ENCODE measurements around the gene COL4A2. TPM values are rescaled to one million over a fixed set of nuclear protein-coding genes. Genes with fewer than 3 reads are reported as not detected.
A peak's percentile ranks its signal among the peaks of the same experiment; 100 is the strongest.

COL4A2 gene
- total and polyA plus RNA-seq, 11 donors = 92.4 to 377 (median 166) TPM

- ATAC-seq (peak; percentile 27 to 81 (median 66)), DNase-seq (no peak)
- Histone ChIP-seq H3K4me1 (peaks cover 0 to 11% (median 1%) of the 10 kb centered on the region in 12 donors), H3K27me3 (no peaks in the 10 kb centered on the region), H3K4me3 (no peak overlapping the region), H3K27ac (peak overlapping the region in 2 of 12 donors; percentile 33 to 73), H3K9me3 (no peaks in the 10 kb centered on the region), H3K36me3 (peaks cover 0 to 100% (median 72%) of the 10 kb centered on the region in 9 donors)
- 58 to 70% (median 64%) methylated on average over 7 of the region's 7 CpGs for WGBS, 4 donors
- TF ChIP-seq CTCF (IDR thresholded peaks at IDR 0.05) (peak in 9 of 12 donors; percentile 8 to 56 (median 39)), POLR2A (IDR thresholded peaks at IDR 0.05) (no peak)
- intact Hi-C loops (cut with DNase I) = loop anchor here in 4 of 10 donors (5.0 to 10.0 kb wide), 2 partner anchors 219 to 222 kb away; no protein-coding TSS in a partner anchor
These were observed 137.2 kb downstream of the COL4A2 start for GRCh38 chr13:110444226-110444653.

GRCh38 chr13:110445183-110445582, 138.1 kb downstream of the COL4A2 start:
- ATAC-seq = no peak
- no peaks in the 10 kb centered on the region for H3K27me3 ChIP-seq
- peak overlapping the region in 1 of 12 donors; percentile 73 for H3K27ac ChIP-seq
- TF ChIP-seq POLR2A (IDR thresholded peaks at IDR 0.05) (no peak), CTCF (IDR thresholded peaks at IDR 0.05) (no peak)
- no peaks in the 10 kb centered on the region for H3K9me3 ChIP-seq
- 82 to 91% (median 87%) methylated on average over 7 of the region's 7 CpGs for WGBS, 4 donors
- H3K4me1 ChIP-seq = peaks cover 0 to 11% (median 1%) of the 10 kb centered on the region in 12 donors
- H3K4me3 ChIP-seq = no peak overlapping the region
- DNase-seq = no peak
- H3K36me3 ChIP-seq = peaks cover 0 to 100% (median 72%) of the 10 kb centered on the region in 9 donors
- intact Hi-C loops (cut with DNase I) = loop anchor here in 1 of 10 donors (10.0 kb wide), 1 partner anchor 220 kb away; no protein-coding TSS in a partner anchor

- 90 to 93% (median 92%) methylated on average over 24 to 25 of the region's 25 CpGs for WGBS, 4 donors
- peaks cover 0 to 100% (median 72%) of the 10 kb centered on the region in 9 donors for H3K36me3 ChIP-seq
- intact Hi-C loops (cut with DNase I) = loop anchor here in 1 of 10 donors (10.0 kb wide), 1 partner anchor 221 kb away; no protein-coding TSS in a partner anchor
- H3K27me3 ChIP-seq = no peaks in the 10 kb centered on the region
- no peak overlapping the region for H3K4me3 ChIP-seq
- H3K9me3 ChIP-seq = no peaks in the 10 kb centered on the region
- no peak for ATAC-seq
- H3K4me1 ChIP-seq = peaks cover 0 to 11% (median 1%) of the 10 kb centered on the region in 12 donors
- TF ChIP-seq POLR2A (IDR thresholded peaks at IDR 0.05) = no peak
- no peak for TF ChIP-seq CTCF (IDR thresholded peaks at IDR 0.05)
- H3K27ac ChIP-seq = peak overlapping the region in 1 of 12 donors; percentile 46
- no peak for DNase-seq
These were observed 138.9 kb downstream of the COL4A2 start for GRCh38 chr13:110445722-110446574.

GRCh38 chr13:110446575-110446890, 139.4 kb downstream of the COL4A2 start:
- no peak for DNase-seq
- H3K27me3 ChIP-seq = no peaks in the 10 kb centered on the region
- peaks cover 0 to 100% (median 72%) of the 10 kb centered on the region in 9 donors for H3K36me3 ChIP-seq
- 64 to 85% (median 67%) methylated on average over 4 of the region's 4 CpGs for WGBS, 4 donors
- intact Hi-C loops (cut with DNase I) = loop anchor here in 1 of 10 donors (10.0 kb wide), 1 partner anchor 222 kb away; no protein-coding TSS in a partner anchor
- peak overlapping the region in 1 of 12 donors; percentile 46 for H3K27ac ChIP-seq
- peaks cover 0 to 11% (median 1%) of the 10 kb centered on the region in 12 donors for H3K4me1 ChIP-seq
- no peak for TF ChIP-seq POLR2A (IDR thresholded peaks at IDR 0.05)
- no peak for TF ChIP-seq CTCF (IDR thresholded peaks at IDR 0.05)
- no peak overlapping the region for H3K4me3 ChIP-seq
- no peak for ATAC-seq
- H3K9me3 ChIP-seq = no peaks in the 10 kb centered on the region
